ENCODE results near the gene COL18A1. TPM values are rescaled to one million over a fixed set of nuclear protein-coding genes. Genes with fewer than 3 reads are reported as not detected.

COL18A1 gene
- total RNA-seq, 2 donors from 2014 or later = 117 to 134 TPM

GRCh38 chr21:45379901-45380330, 25.0 kb upstream of the COL18A1 start:
- Histone ChIP-seq H3K4me1 (no peaks in the 10 kb centered on the region), H3K9me3 (peaks cover 0 to 5% of the 10 kb centered on the region in 2 donors), H3K27me3 (no peaks in the 10 kb centered on the region), H3K27ac (no peak overlapping the region), H3K36me3 (no peaks in the 10 kb centered on the region), H3K4me3 (no peak overlapping the region)
- DNase-seq (ENCODE audit: low spot score) = no peak
- no peak for TF ChIP-seq CTCF (IDR thresholded peaks at IDR 0.05)

- no peak for TF ChIP-seq CTCF (IDR thresholded peaks at IDR 0.05)
- Histone ChIP-seq H3K9me3 (peaks cover 0 to 5% of the 10 kb centered on the region in 2 donors), H3K27me3 (no peaks in the 10 kb centered on the region), H3K4me3 (no peak overlapping the region), H3K4me1 (no peaks in the 10 kb centered on the region), H3K27ac (no peak overlapping the region), H3K36me3 (no peaks in the 10 kb centered on the region)
- DNase-seq (ENCODE audit: low spot score) = no peak
Measured at GRCh38 chr21:45380566-45380965, 24.4 kb upstream of the COL18A1 start.

GRCh38 chr21:45381036-45381787, 23.8 kb upstream of the COL18A1 start:
- Histone ChIP-seq H3K27ac (no peak overlapping the region), H3K4me1 (peaks cover 0 to under 1% of the 10 kb centered on the region in 2 donors), H3K9me3 (peaks cover 0 to 5% of the 10 kb centered on the region in 2 donors), H3K4me3 (no peak overlapping the region), H3K27me3 (no peaks in the 10 kb centered on the region), H3K36me3 (no peaks in the 10 kb centered on the region)
- TF ChIP-seq CTCF (IDR thresholded peaks at IDR 0.05) = no peak
- DNase-seq (ENCODE audit: low spot score) = no peak

GRCh38 chr21:45381865-45382696, 22.9 kb upstream of the COL18A1 start:
- peaks cover 0 to 10% of the 10 kb centered on the region in 2 donors for H3K4me1 ChIP-seq
- no peak for TF ChIP-seq CTCF (IDR thresholded peaks at IDR 0.05)
- no peak overlapping the region for H3K4me3 ChIP-seq
- H3K36me3 ChIP-seq = no peaks in the 10 kb centered on the region
- no peak for DNase-seq (ENCODE audit: low spot score)
- H3K27ac ChIP-seq = no peak overlapping the region
- H3K9me3 ChIP-seq = peaks cover 0 to 5% of the 10 kb centered on the region in 2 donors
- H3K27me3 ChIP-seq = no peaks in the 10 kb centered on the region

- no peaks in the 10 kb centered on the region for H3K36me3 ChIP-seq
- no peak overlapping the region for H3K4me3 ChIP-seq
- no peaks in the 10 kb centered on the region for H3K27me3 ChIP-seq
- H3K4me1 ChIP-seq = peaks cover 0 to 15% of the 10 kb centered on the region in 2 donors
- peaks cover 0 to under 1% of the 10 kb centered on the region in 2 donors for H3K9me3 ChIP-seq
- no peak overlapping the region for H3K27ac ChIP-seq
- TF ChIP-seq CTCF (IDR thresholded peaks at IDR 0.05) = no peak
- no peak for DNase-seq (ENCODE audit: low spot score)
Measured at GRCh38 chr21:45382697-45382997, 22.3 kb upstream of the COL18A1 start.

Data from right atrium auricular region (tissue), 2 donors.